Neuronal stem cell (in vitro differentiated cells): ENCODE data around the gene SIRT4.
A peak's percentile ranks its signal among the peaks of the same experiment; 100 is the strongest.

Experiments used
- DNase-seq: peaks from one replicate; pipeline ENCODE4 v3.0.0-alpha.2; 2013; ENCODE audit warnings: low spot score
- H2AFZ ChIP-seq: one replicate; pipeline ENCODE4 v1.6.1; 2013; ENCODE audit warnings: mild to moderate bottlenecking, low read length, inconsistent platforms
- H2AK5ac ChIP-seq: 2 replicates; pipeline ENCODE4 v1.6.1; 2013; ENCODE audit warnings: low read depth, mild to moderate bottlenecking, inconsistent platforms, low read length, moderate library complexity, mixed read lengths
- H2BK120ac ChIP-seq: 2 replicates; pipeline ENCODE4 v1.6.1; 2013; ENCODE audit warnings: low read depth, mild to moderate bottlenecking, inconsistent platforms, low read length, moderate library complexity, mixed read lengths
- H2BK12ac ChIP-seq: one replicate; pipeline ENCODE4 v1.6.1; 2013; ENCODE audit warnings: low read length, inconsistent platforms
- H2BK15ac ChIP-seq: 2 replicates; pipeline ENCODE4 v1.6.1; 2013; ENCODE audit warnings: mild to moderate bottlenecking, low read length, inconsistent platforms, mixed read lengths
- H2BK5ac ChIP-seq: one replicate; pipeline ENCODE4 v1.6.1; 2013; ENCODE audit warnings: inconsistent platforms, mild to moderate bottlenecking, low read length, moderate library complexity
- H3K14ac ChIP-seq: one replicate; pipeline ENCODE4 v1.6.1; 2013; ENCODE audit warnings: low read length, inconsistent platforms
- H3K18ac ChIP-seq: 2 replicates; pipeline ENCODE4 v1.6.1; 2013; ENCODE audit warnings: low read length, inconsistent platforms
- H3K23ac ChIP-seq: 2 replicates; pipeline ENCODE4 v1.6.1; 2013; ENCODE audit warnings: low read depth, mild to moderate bottlenecking, mixed read lengths, low read length, inconsistent platforms; ENCODE audit not compliant: poor library complexity
- H3K27ac ChIP-seq: replicated peaks from 3 replicates; pipeline ENCODE4 v1.5.1; 2013; ENCODE audit warnings: low read length, inconsistent platforms
- H3K27me3 ChIP-seq, 3 experiments: 2 replicates each; pipeline ENCODE4 v1.6.1; 2013; ENCODE audit warnings: low read length in 3 of 3, mild to moderate bottlenecking in 2 of 3, inconsistent platforms in 1 of 3, low read depth in 1 of 3, mixed read lengths in 1 of 3, moderate library complexity in 1 of 3; ENCODE audit not compliant: control insufficient read depth in 3 of 3, insufficient read depth in 3 of 3
- H3K36me3 ChIP-seq, 2 donors: replicated peaks in 1 of 2; 2 replicates each; pipeline ENCODE4 v1.6.1; 2013; ENCODE audit warnings: low read length in 2 of 2; ENCODE audit not compliant: control insufficient read depth in 2 of 2, insufficient read depth in 2 of 2
- H3K4ac ChIP-seq: 2 replicates; pipeline ENCODE4 v1.6.1; 2013; ENCODE audit warnings: inconsistent platforms, mild to moderate bottlenecking, low read length, moderate library complexity
- H3K4me1 ChIP-seq, 2 donors: 1 replicate in 1 of 2; 2 replicates in 1 of 2; pipeline ENCODE4 v1.6.1; 2013; ENCODE audit warnings: low read length in 2 of 2, low read depth in 1 of 2; ENCODE audit not compliant: control insufficient read depth in 2 of 2, insufficient read depth in 1 of 2
- H3K4me2 ChIP-seq: one replicate; pipeline ENCODE4 v1.6.1; 2013; ENCODE audit warnings: mild to moderate bottlenecking, low read length, inconsistent platforms; ENCODE audit not compliant: insufficient read depth, poor library complexity, severe bottlenecking
- H3K4me3 ChIP-seq, 2 donors: 2 replicates each; pipeline ENCODE4 v1.5.1; 2013; ENCODE audit warnings: low read length in 2 of 2, mild to moderate bottlenecking in 2 of 2, inconsistent platforms in 1 of 2, moderate library complexity in 1 of 2
- H3K79me1 ChIP-seq: one replicate; pipeline ENCODE4 v1.6.1; 2013; ENCODE audit warnings: low read depth, mild to moderate bottlenecking, inconsistent platforms, low read length, moderate library complexity
- H3K9ac ChIP-seq: one replicate; pipeline ENCODE4 v1.6.1; 2013; ENCODE audit warnings: mild to moderate bottlenecking, low read depth, low read length, inconsistent platforms; ENCODE audit not compliant: poor library complexity
- H3K9me3 ChIP-seq, 2 donors: replicated peaks in 1 of 2; 2 replicates each; pipeline versions ENCODE3 to v1.6.1; 2013; ENCODE audit warnings: low read length in 2 of 2, mild to moderate bottlenecking in 2 of 2, inconsistent platforms in 1 of 2, low read depth in 1 of 2, mixed read lengths in 1 of 2, moderate library complexity in 1 of 2; ENCODE audit not compliant: control insufficient read depth in 2 of 2, insufficient read depth in 1 of 2
- H4K8ac ChIP-seq: one replicate; pipeline ENCODE4 v1.6.1; 2013; ENCODE audit warnings: low read depth, mild to moderate bottlenecking, inconsistent platforms, low read length, moderate library complexity
- H4K91ac ChIP-seq: one replicate; pipeline ENCODE4 v1.6.1; 2013; ENCODE audit warnings: low read length, low read depth, mild to moderate bottlenecking, inconsistent platforms; ENCODE audit not compliant: poor library complexity
- WGBS, 2 donors: extraction: QIAGEN DNeasy Blood & Tissue Kit; methylation state at CpG; one replicate each; pipeline ENCODE4 v1.1.7; 2013; ENCODE audit warnings: missing lambda C conversion rate in 2 of 2, mixed read lengths in 1 of 2; ENCODE audit not compliant: insufficient read length in 2 of 2, insufficient replicate concordance in 1 of 2; ENCODE audit errors: extremely low coverage in 2 of 2; 5-methylcytosine and 5-hydroxymethylcytosine counted together

The SIRT4 gene

GRCh38 chr12:120283318-120283717 is 18.8 kb upstream of the SIRT4 start:
- H3K27me3 ChIP-seq, result no peaks in the 10 kb centered on the region
- H4K8ac ChIP-seq, result no peak overlapping the region
- H3K14ac ChIP-seq, result no peak overlapping the region
- no peaks in the 10 kb centered on the region for H3K36me3 ChIP-seq
- H2BK15ac ChIP-seq, result no peak overlapping the region
- H4K91ac ChIP-seq, result no peak overlapping the region
- no CpG with 5 or more reads among the region's 7 CpGs for WGBS, 2 donors
- no peak overlapping the region for H3K27ac ChIP-seq
- no peak overlapping the region for H2BK5ac ChIP-seq
- no peak overlapping the region for H3K9ac ChIP-seq
- DNase-seq, result no peak
- H3K4me3 ChIP-seq, result no peak overlapping the region
- H3K4me1 ChIP-seq, result peaks cover 0 to 4% of the 10 kb centered on the region in 2 donors
- H2BK120ac ChIP-seq, result no peak overlapping the region
- peaks cover 0 to 2% of the 10 kb centered on the region in 2 donors for H3K9me3 ChIP-seq
- H3K18ac ChIP-seq, result peak overlapping the region; percentile 28
- no peak overlapping the region for H3K4me2 ChIP-seq
- H3K79me1 ChIP-seq, result no peaks in the 10 kb centered on the region
- no peak overlapping the region for H3K23ac ChIP-seq
- no peak overlapping the region for H2AK5ac ChIP-seq
- H2BK12ac ChIP-seq, result no peak overlapping the region
- H2AFZ ChIP-seq, result peak overlapping the region; percentile 13
- H3K4ac ChIP-seq, result no peak overlapping the region

- Histone ChIP-seq H4K91ac (no peak overlapping the region), H2BK120ac (no peak overlapping the region), H2AFZ (no peak overlapping the region), H3K9ac (no peak overlapping the region), H3K27me3 (no peaks in the 10 kb centered on the region), H2BK15ac (no peak overlapping the region), H4K8ac (no peak overlapping the region), H3K4me1 (peaks cover 0 to 4% of the 10 kb centered on the region in 2 donors), H3K36me3 (no peaks in the 10 kb centered on the region), H3K27ac (no peak overlapping the region), H2BK12ac (no peak overlapping the region), H3K14ac (no peak overlapping the region), H3K4ac (no peak overlapping the region), H3K9me3 (no peaks in the 10 kb centered on the region), H3K23ac (no peak overlapping the region), H2BK5ac (no peak overlapping the region), H3K18ac (no peak overlapping the region), H2AK5ac (no peak overlapping the region), H3K79me1 (no peaks in the 10 kb centered on the region), H3K4me3 (no peak overlapping the region), H3K4me2 (no peak overlapping the region)
- DNase-seq, result no peak
- no CpG with 5 or more reads among the region's 3 CpGs for WGBS, 2 donors
These were observed 17.7 kb upstream of the SIRT4 start for GRCh38 chr12:120284381-120284780.

GRCh38 chr12:120286768-120287490 is 15.2 kb upstream of the SIRT4 start:
- no peak overlapping the region for H3K23ac ChIP-seq
- no peaks in the 10 kb centered on the region for H3K36me3 ChIP-seq
- H3K4me2 ChIP-seq, result no peak overlapping the region
- no peak overlapping the region for H4K8ac ChIP-seq
- H3K27ac ChIP-seq, result no peak overlapping the region
- H3K27me3 ChIP-seq, result no peaks in the 10 kb centered on the region
- H2BK120ac ChIP-seq, result no peak overlapping the region
- H3K9me3 ChIP-seq, result no peaks in the 10 kb centered on the region
- H2BK15ac ChIP-seq, result no peak overlapping the region
- no peak overlapping the region for H3K14ac ChIP-seq
- no peak overlapping the region for H2BK12ac ChIP-seq
- no peak for DNase-seq
- peaks cover 2 to 5% of the 10 kb centered on the region in 2 donors for H3K4me1 ChIP-seq
- H3K79me1 ChIP-seq, result no peaks in the 10 kb centered on the region
- no peak overlapping the region for H4K91ac ChIP-seq
- H3K9ac ChIP-seq, result no peak overlapping the region
- no peak overlapping the region for H2BK5ac ChIP-seq
- no peak overlapping the region for H2AK5ac ChIP-seq
- H3K4me3 ChIP-seq, result no peak overlapping the region
- H3K4ac ChIP-seq, result no peak overlapping the region
- no peak overlapping the region for H2AFZ ChIP-seq
- no CpG with 5 or more reads among the region's 7 CpGs for WGBS, 2 donors
- H3K18ac ChIP-seq, result no peak overlapping the region

- H3K4me2 ChIP-seq, result no peak overlapping the region
- no peak overlapping the region for H2BK15ac ChIP-seq
- H3K4ac ChIP-seq, result no peak overlapping the region
- no peak overlapping the region for H3K23ac ChIP-seq
- no peak overlapping the region for H3K27ac ChIP-seq
- H2BK12ac ChIP-seq, result no peak overlapping the region
- peaks cover 2 to 5% of the 10 kb centered on the region in 2 donors for H3K4me1 ChIP-seq
- no peaks in the 10 kb centered on the region for H3K36me3 ChIP-seq
- H3K4me3 ChIP-seq, result no peak overlapping the region
- no peak overlapping the region for H2AK5ac ChIP-seq
- H2BK5ac ChIP-seq, result no peak overlapping the region
- H3K79me1 ChIP-seq, result no peaks in the 10 kb centered on the region
- H3K9ac ChIP-seq, result no peak overlapping the region
- H2AFZ ChIP-seq, result no peak overlapping the region
- H4K91ac ChIP-seq, result no peak overlapping the region
- H3K14ac ChIP-seq, result no peak overlapping the region
- WGBS, 2 donors, result no CpG with 5 or more reads among the region's 12 CpGs
- no peak overlapping the region for H2BK120ac ChIP-seq
- H3K9me3 ChIP-seq, result no peaks in the 10 kb centered on the region
- no peak overlapping the region for H3K18ac ChIP-seq
- no peak overlapping the region for H4K8ac ChIP-seq
- DNase-seq, result no peak
- H3K27me3 ChIP-seq, result no peaks in the 10 kb centered on the region
These were observed 14.6 kb upstream of the SIRT4 start for GRCh38 chr12:120287491-120287890.
